ENCODE measurements around the gene ELF5. TPM values are rescaled to one million over a fixed set of nuclear protein-coding genes. Genes with fewer than 3 reads are reported as not detected.

ELF5 gene
- not detected for total RNA-seq

DNA sequence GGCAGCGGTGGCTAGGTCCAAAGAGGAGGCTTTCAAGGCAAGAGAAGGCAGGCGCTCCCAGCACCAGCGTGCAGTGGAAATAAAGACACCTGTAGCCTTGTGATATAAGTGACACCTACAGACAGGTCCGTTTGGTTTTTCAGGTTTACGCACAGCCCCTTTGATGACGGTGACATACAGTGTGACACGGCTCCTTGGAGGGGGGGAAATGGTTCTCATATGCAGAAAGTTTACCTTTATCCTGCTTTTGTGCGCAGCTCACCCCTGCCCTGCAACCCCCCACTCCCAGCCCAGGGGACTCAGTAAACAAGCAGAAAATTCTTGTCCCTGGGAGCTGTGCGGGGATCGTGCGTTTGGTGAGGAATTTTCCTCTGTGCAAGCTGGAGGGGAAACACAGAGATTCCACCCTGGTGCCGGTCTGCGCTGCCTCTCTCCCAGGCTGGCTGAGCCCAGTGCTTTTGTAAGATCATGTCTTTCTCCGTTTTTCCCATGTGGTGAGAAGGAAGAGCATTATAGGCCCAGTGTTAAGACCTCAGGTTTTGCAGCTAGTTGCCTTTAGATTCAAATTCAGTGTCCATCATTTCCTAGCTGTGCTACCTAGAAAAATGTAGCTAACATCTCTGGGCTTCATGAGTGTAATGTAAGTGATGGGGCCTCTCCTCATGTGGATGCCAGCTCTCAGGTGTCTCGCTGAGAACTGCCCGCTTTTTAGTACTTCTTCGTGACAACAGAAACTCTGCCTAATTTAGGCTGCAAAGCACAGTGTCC lies at the start of gene ELF5:
ELF5 (minus strand) TSS at position 113 of the 768 bp plus-strand sequence. CDS start 8,045 bp downstream, outside the sequence.
- H3K9me3 ChIP-seq: no peaks in the 10 kb centered on the region
- intact Hi-C loops (cut with DNase I): no loop called here
- H3K4me1 ChIP-seq: no peaks in the 10 kb centered on the region
- H3K4me3 ChIP-seq: no peak within 1 kb of the TSS
- TF ChIP-seq, protein P1, sequence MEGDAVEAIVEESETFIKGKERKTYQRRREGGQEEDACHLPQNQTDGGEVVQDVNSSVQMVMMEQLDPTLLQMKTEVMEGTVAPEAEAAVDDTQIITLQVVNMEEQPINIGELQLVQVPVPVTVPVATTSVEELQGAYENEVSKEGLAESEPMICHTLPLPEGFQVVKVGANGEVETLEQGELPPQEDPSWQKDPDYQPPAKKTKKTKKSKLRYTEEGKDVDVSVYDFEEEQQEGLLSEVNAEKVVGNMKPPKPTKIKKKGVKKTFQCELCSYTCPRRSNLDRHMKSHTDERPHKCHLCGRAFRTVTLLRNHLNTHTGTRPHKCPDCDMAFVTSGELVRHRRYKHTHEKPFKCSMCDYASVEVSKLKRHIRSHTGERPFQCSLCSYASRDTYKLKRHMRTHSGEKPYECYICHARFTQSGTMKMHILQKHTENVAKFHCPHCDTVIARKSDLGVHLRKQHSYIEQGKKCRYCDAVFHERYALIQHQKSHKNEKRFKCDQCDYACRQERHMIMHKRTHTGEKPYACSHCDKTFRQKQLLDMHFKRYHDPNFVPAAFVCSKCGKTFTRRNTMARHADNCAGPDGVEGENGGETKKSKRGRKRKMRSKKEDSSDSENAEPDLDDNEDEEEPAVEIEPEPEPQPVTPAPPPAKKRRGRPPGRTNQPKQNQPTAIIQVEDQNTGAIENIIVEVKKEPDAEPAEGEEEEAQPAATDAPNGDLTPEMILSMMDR (IDR thresholded peaks at IDR 0.05): no peak
- TF ChIP-seq POLR2AphosphoS5 (IDR thresholded peaks at IDR 0.05; ENCODE audit: insufficient read depth in 1 of 2, low read depth in 1 of 2) (no peak), POLR2A (IDR thresholded peaks at IDR 0.05) (no peak)
- H3K27ac ChIP-seq: no peak within 1 kb of the TSS
- H3K27me3 ChIP-seq: no peaks in the 10 kb centered on the region
- no peaks in the 10 kb centered on the region for H3K36me3 ChIP-seq
- no peak for DNase-seq (ENCODE audit: extremely low spot score in 2 of 2)

DNA sequence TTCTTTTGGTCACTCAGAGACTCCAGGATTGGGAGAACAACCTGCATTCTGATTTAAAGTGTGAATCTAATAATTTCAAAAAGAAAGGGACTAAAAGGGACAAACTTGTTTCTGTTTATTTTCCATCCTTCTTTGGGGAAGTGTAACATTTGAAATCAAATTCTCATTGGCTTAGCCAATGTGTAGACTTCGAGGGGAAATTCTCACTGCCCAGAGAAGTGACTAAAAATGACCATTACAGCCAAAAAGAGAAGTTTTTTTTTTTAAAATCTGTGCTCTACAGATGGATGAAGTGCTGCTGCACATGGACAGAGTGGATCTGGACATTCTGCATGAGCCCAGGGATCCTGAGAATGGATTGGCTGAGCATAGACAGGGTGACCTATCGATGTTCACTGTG lies 49.4 kb upstream of the ELF5 start:
- Histone ChIP-seq H3K27me3 (no peaks in the 10 kb centered on the region), H3K4me1 (no peaks in the 10 kb centered on the region), H3K9me3 (no peaks in the 10 kb centered on the region), H3K36me3 (no peaks in the 10 kb centered on the region), H3K27ac (no peak overlapping the region), H3K4me3 (no peak overlapping the region)
- intact Hi-C loops (cut with DNase I): no loop called here
- TF ChIP-seq, protein P1 (IDR thresholded peaks at IDR 0.05): no peak
- TF ChIP-seq POLR2AphosphoS5 (IDR thresholded peaks at IDR 0.05; ENCODE audit: insufficient read depth in 1 of 2, low read depth in 1 of 2) (no peak), POLR2A (IDR thresholded peaks at IDR 0.05) (no peak)
- no peak for DNase-seq (ENCODE audit: extremely low spot score in 2 of 2)

DNA sequence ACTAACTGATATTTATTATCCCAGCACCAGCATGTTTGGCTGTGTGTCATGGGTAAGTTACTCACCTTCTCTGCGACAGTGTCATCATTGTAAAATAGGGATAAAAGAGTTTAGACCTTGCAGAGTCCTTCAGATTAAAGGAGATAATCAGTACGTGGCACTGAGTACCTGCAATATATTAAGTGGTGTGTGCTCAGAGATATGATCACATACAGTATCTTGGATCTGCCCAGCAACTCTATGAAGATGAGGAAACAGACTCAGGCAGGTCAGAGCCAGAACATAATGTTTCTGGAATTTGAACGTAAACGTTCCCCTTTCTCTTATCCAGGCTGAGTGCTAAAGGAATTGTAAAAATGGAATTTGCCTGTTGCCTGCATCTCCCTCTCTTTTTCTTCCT lies 46.9 kb upstream of the ELF5 start:
- Histone ChIP-seq H3K36me3 (no peaks in the 10 kb centered on the region), H3K27me3 (no peaks in the 10 kb centered on the region), H3K9me3 (no peaks in the 10 kb centered on the region), H3K27ac (no peak overlapping the region), H3K4me3 (no peak overlapping the region), H3K4me1 (no peaks in the 10 kb centered on the region)
- no peak for DNase-seq (ENCODE audit: extremely low spot score in 2 of 2)
- TF ChIP-seq POLR2A (IDR thresholded peaks at IDR 0.05): no peak
- TF ChIP-seq, protein P1 (IDR thresholded peaks at IDR 0.05): no peak
- TF ChIP-seq POLR2AphosphoS5 (IDR thresholded peaks at IDR 0.05; ENCODE audit: insufficient read depth in 1 of 2, low read depth in 1 of 2): no peak
- intact Hi-C loops (cut with DNase I): no loop called here

DNA sequence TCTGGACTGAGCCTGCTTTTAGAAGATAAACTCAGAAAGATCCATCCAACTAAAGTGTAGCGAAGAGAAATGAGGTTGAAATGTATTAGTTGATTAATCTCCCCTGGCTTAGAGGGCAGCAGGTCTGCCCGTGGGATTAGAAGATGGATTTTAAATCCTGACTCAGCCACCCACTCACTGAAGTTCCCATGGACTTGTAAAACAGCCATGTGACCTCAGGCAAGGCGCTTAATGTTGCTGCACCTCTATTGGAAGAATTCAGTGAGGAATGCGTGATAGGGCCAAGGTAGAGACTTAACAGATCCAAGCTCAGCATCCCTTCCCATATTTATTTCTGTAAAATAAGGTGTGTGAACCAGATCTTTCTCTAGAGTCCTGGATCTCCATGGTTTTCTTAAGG lies 45.1 kb upstream of the ELF5 start:
- no peaks in the 10 kb centered on the region for H3K27me3 ChIP-seq
- no peaks in the 10 kb centered on the region for H3K9me3 ChIP-seq
- DNase-seq (ENCODE audit: extremely low spot score in 2 of 2): no peak
- no peak for TF ChIP-seq POLR2AphosphoS5 (IDR thresholded peaks at IDR 0.05; ENCODE audit: insufficient read depth in 1 of 2, low read depth in 1 of 2)
- TF ChIP-seq, protein P1 (IDR thresholded peaks at IDR 0.05): no peak
- no peak for TF ChIP-seq POLR2A (IDR thresholded peaks at IDR 0.05)
- intact Hi-C loops (cut with DNase I): no loop called here
- H3K27ac ChIP-seq: no peak overlapping the region
- no peak overlapping the region for H3K4me3 ChIP-seq
- H3K36me3 ChIP-seq: no peaks in the 10 kb centered on the region
- H3K4me1 ChIP-seq: no peaks in the 10 kb centered on the region

DNA sequence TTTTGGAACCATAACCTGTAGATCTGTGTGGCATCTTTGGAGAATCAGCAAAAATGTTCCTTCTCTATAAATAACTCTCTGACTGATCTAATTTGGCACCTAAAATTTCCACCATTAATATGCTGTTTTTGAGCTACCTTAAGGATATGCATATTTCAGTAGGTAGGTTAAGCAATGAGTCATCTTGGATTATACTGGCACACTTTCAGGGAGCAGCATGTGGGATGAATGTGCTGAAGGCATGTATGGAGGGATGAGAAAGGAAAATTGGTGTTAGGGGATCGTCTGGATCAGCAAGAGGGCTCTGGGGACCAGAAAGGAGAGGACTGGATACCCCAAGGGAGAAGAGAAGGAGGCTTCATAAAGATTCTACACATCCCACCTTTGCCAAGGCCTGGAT lies 44.6 kb upstream of the ELF5 start:
- TF ChIP-seq POLR2A (IDR thresholded peaks at IDR 0.05): no peak
- TF ChIP-seq POLR2AphosphoS5 (IDR thresholded peaks at IDR 0.05; ENCODE audit: insufficient read depth in 1 of 2, low read depth in 1 of 2): no peak
- no peaks in the 10 kb centered on the region for H3K4me1 ChIP-seq

More for the DNA sequence above, 44.6 kb upstream of the ELF5 start:
- H3K36me3 ChIP-seq: no peaks in the 10 kb centered on the region
- no peaks in the 10 kb centered on the region for H3K9me3 ChIP-seq
- DNase-seq (ENCODE audit: extremely low spot score in 2 of 2): no peak
- H3K4me3 ChIP-seq: no peak overlapping the region
- no peaks in the 10 kb centered on the region for H3K27me3 ChIP-seq
- intact Hi-C loops (cut with DNase I): no loop called here
- H3K27ac ChIP-seq: no peak overlapping the region
